Calu3 (cell line): ENCODE data around the gene MEGF8. TPM values are rescaled to one million over a fixed set of nuclear protein-coding genes. Genes with fewer than 3 reads are reported as not detected.

Source experiments
- BruUV-seq: library from RNA; stranded (reverse); fragments of 400-500 nt; replicated peaks from 2 replicates; lab custom pipeline; 2021; lab: Mats Ljungman, UMichigan
- CTCF ChIA-PET: fragments of 300-600 bp; sonication (Branson Sonifier 250); formaldehyde crosslinking; loops from one replicate; lab custom pipeline; 2022; ENCODE audit warnings: antibody characterized with exemption; lab: Charles Lee
- DNase-seq: peaks from one replicate; pipeline ENCODE4 v3.0.0; 2022
- H3K27ac Mint-ChIP-seq: one replicate; pipeline ENCODE4 v1.8.0; 2022; ENCODE audit warnings: mixed read lengths; ENCODE audit not compliant: unreplicated experiment
- H3K27me3 Mint-ChIP-seq: one replicate; pipeline ENCODE4 v1.8.0; 2022; ENCODE audit warnings: mixed read lengths; ENCODE audit not compliant: unreplicated experiment
- H3K36me3 Mint-ChIP-seq: one replicate; pipeline ENCODE4 v1.8.0; 2022; ENCODE audit warnings: mild to moderate bottlenecking, moderate library complexity, mixed read lengths; ENCODE audit not compliant: insufficient read depth, unreplicated experiment
- H3K4me1 Mint-ChIP-seq: one replicate; pipeline ENCODE4 v1.8.0; 2022; ENCODE audit warnings: mild to moderate bottlenecking, low read depth, mixed read lengths; ENCODE audit not compliant: unreplicated experiment
- H3K4me3 Mint-ChIP-seq: one replicate; pipeline ENCODE4 v1.8.0; 2022; ENCODE audit warnings: mild to moderate bottlenecking, low read depth, moderate library complexity, mixed read lengths; ENCODE audit not compliant: unreplicated experiment
- H3K9me3 Mint-ChIP-seq: one replicate; pipeline ENCODE4 v1.8.0; 2022; ENCODE audit warnings: low read depth, mixed read lengths; ENCODE audit not compliant: unreplicated experiment
- intact Hi-C: fragments of 100-400 bp; cut with micrococcal nuclease; formaldehyde crosslinking; loops from one replicate; pipeline ENCODE4 v1.10.0; 2022; ENCODE audit not compliant: unreplicated experiment
- total RNA-seq: library from RNA; stranded (reverse); gene quantifications from 2 replicates; pipeline ENCODE4 v1.2.3, GENCODE V29; 2022
- TF ChIP-seq, protein P1 (sequence below): fragments of 200-600 bp; IDR thresholded peaks from one replicate; pipeline ENCODE4 v1.8.0; 2022; ENCODE audit warnings: antibody characterized with exemption; ENCODE audit not compliant: unreplicated experiment

Gene MEGF8
- total RNA-seq, 1 experiment from 2014 or later = 35.0 TPM

DNA sequence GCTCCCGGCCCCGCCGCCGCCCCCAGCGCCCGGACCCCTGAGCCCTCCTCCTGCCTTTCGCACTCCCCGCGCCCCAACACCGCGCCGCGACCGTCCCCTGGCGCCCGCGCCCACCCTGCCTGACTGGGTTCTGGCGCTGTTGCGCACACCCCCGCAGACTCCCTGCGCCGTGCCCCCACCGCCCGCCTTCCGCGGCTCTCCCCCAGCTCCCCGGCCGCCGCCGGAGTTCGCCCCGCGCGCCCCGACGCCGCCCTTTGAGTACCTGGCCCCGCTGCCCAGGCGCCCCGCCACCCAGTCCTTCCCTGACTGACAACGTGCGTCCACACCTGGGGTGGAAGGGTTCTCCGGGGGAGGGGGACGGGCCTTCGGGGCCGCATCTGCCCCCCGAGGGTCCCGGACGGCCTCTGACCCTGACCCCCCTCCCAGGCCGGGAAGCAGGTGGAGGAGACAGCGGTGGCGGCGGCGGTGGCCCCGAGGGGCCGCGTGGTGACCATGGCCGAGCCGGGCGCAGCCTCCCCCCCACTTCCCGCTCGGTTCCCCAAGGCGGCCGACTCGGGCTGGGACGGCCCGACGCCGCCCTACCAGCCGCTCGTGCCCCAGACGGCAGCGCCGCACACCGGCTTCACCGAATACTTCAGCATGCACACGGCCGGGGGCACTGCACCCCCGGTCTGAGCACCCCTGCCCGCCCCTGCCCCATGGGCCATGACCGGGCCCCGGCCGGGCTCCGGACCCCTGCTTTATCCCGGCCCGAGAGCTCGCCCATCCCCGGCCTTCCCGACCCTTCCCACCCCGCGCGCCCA, 1.4 kb upstream of the MEGF8 start:
- BruUV-seq = no TSS peak
- peak; percentile 43 for DNase-seq
- H3K36me3 Mint-ChIP-seq = peaks cover 18% of the 10 kb centered on the region
- H3K9me3 Mint-ChIP-seq = no peaks in the 10 kb centered on the region
- peak overlapping the region; percentile 84 for H3K4me3 Mint-ChIP-seq
- intact Hi-C loops = loop anchor here (10.0 kb wide), 1 partner anchor 219 kb away; no protein-coding TSS in a partner anchor
- peaks cover 44% of the 10 kb centered on the region for H3K27me3 Mint-ChIP-seq
- no peak overlapping the region for H3K27ac Mint-ChIP-seq
- H3K4me1 Mint-ChIP-seq = peaks cover 29% of the 10 kb centered on the region
- TF ChIP-seq, protein P1, sequence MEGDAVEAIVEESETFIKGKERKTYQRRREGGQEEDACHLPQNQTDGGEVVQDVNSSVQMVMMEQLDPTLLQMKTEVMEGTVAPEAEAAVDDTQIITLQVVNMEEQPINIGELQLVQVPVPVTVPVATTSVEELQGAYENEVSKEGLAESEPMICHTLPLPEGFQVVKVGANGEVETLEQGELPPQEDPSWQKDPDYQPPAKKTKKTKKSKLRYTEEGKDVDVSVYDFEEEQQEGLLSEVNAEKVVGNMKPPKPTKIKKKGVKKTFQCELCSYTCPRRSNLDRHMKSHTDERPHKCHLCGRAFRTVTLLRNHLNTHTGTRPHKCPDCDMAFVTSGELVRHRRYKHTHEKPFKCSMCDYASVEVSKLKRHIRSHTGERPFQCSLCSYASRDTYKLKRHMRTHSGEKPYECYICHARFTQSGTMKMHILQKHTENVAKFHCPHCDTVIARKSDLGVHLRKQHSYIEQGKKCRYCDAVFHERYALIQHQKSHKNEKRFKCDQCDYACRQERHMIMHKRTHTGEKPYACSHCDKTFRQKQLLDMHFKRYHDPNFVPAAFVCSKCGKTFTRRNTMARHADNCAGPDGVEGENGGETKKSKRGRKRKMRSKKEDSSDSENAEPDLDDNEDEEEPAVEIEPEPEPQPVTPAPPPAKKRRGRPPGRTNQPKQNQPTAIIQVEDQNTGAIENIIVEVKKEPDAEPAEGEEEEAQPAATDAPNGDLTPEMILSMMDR = no peak
- CTCF ChIA-PET = no interaction called here

DNA sequence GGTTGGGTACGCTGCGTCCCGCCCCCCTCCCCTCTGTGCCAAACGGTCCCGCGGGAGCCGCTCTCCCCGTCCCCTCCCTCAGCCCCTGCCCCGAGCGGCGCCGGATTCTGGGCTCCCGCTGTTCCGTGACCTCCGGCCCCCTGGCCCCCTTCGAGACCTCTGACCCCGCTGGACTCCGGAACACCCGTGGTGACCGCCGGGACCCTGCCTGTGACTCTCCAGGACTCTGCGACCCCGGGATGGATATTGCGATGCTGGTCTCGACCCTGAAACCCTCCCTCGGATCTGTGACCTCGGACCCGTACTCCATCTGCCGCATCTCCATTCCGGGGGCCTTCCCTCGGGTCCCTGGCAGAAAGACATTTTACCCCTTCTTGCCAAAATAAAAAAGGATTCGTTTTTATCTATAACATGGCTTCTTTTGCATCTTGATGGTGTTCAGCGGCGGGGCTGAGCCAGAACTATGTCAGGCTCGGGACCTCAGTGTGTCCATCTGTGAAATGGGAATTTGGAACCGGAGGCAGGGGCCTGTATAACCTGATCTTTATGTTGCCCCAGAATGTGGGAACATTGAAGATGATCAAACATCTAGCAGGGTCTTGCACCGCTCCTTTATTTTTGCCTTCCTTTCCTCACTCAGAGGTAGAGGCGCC, 654 bp upstream of the MEGF8 start:
- peaks cover 18% of the 10 kb centered on the region for H3K36me3 Mint-ChIP-seq
- intact Hi-C loops = loop anchor here (1.0 to 10.0 kb wide), 2 partner anchors 80 to 220 kb away; no protein-coding TSS in a partner anchor
- no peaks in the 10 kb centered on the region for H3K9me3 Mint-ChIP-seq
- TF ChIP-seq, protein P1 = peak; percentile 88
- H3K27me3 Mint-ChIP-seq = peaks cover 44% of the 10 kb centered on the region
- CTCF ChIA-PET = no interaction called here
- peak overlapping the region; percentile 84 for H3K4me3 Mint-ChIP-seq
- H3K27ac Mint-ChIP-seq = peak overlapping the region; percentile 69
- DNase-seq = no peak
- H3K4me1 Mint-ChIP-seq = peaks cover 29% of the 10 kb centered on the region
- BruUV-seq = no TSS peak

DNA sequence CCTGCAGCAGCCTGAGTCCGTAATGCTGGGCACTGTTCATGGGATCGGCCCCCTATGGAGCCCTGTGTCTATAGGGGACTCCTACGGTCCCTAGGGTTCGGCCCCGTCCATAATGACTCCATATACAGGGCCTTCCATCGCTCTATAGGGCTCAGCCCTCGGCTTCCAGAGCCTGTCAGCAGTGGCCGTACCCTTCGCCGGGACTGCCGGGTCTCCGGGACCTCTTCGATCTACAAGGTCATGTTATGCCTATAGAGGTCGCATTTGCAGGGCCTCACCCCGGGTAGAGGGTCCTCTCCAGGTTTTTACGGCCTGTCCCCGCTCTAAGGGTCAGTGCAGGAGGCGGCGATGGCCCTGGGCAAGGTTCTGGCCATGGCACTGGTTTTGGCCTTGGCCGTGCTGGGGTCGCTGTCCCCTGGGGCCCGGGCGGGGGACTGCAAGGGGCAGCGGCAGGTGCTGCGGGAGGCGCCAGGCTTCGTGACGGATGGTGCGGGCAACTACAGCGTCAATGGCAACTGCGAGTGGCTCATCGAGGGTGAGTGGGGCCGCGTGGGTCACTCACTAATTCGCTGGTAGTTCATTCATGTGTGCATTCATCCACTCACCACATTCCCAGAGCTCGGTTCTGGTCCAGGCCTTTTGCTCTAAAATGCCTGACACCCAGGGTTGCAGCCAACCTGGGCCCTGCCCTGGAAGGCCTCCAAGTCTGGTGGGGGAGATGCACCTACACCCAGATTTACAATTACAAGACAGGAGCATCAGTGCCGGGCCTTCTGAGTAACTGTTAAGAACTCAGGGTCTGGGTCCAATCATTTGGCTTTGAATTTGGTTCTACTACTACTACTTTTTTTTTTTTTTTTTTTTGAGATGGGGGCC, 699 bp downstream of the MEGF8 start:
- H3K27me3 Mint-ChIP-seq = peaks cover 31% of the 10 kb centered on the region
- BruUV-seq = TSS peak; percentile 70
- CTCF ChIA-PET = no interaction called here
- intact Hi-C loops = loop anchor here (1.0 to 10.0 kb wide), 2 partner anchors 82 to 221 kb away; no protein-coding TSS in a partner anchor
- H3K9me3 Mint-ChIP-seq = no peaks in the 10 kb centered on the region
- peaks cover 29% of the 10 kb centered on the region for H3K4me1 Mint-ChIP-seq
- peaks cover 18% of the 10 kb centered on the region for H3K36me3 Mint-ChIP-seq
- peak; percentile 60 for DNase-seq
- H3K4me3 Mint-ChIP-seq = peak overlapping the region; percentile 84
- H3K27ac Mint-ChIP-seq = peak overlapping the region; percentile 69
- TF ChIP-seq, protein P1 = peak; percentile 62

DNA sequence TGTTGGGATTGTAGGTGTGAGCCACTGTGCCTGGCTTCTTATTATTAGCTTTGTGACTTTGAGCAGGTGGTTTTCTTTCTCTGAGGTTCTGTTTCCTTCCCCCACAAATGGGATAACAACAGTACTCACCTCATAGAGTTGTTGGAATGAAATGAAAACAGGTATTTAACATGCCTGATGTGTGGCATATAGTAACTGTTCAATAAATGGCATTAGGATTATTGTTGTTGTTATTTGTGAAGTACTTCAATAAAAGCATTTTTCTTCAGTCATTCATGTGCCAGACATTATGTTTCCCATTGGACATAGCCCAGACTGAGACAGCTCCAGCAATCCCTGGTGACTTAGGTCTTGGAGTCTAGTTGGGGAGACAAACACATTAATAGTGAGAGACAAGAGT, 1.5 kb downstream of the MEGF8 start:
- peaks cover 18% of the 10 kb centered on the region for H3K36me3 Mint-ChIP-seq
- TF ChIP-seq, protein P1 = no peak
- CTCF ChIA-PET = no interaction called here
- no peak for DNase-seq
- H3K27me3 Mint-ChIP-seq = peaks cover 22% of the 10 kb centered on the region
- intact Hi-C loops = loop anchor here (10.0 kb wide), 1 partner anchor 222 kb away; no protein-coding TSS in a partner anchor
- H3K4me3 Mint-ChIP-seq = peak overlapping the region; percentile 84
- BruUV-seq = no TSS peak
- H3K27ac Mint-ChIP-seq = no peak overlapping the region
- H3K4me1 Mint-ChIP-seq = peaks cover 29% of the 10 kb centered on the region
- H3K9me3 Mint-ChIP-seq = no peaks in the 10 kb centered on the region
